NT2/D1 (cell line): Measurements from ENCODE around the gene ZNF594.
"Not testable (repeated sequence)": the region's sequence is repeated elsewhere in the genome, so short reads cannot be mapped to it uniquely, and the experiment has no call there.

Experiments used
- YY1 ChIP-seq: IDR thresholded peaks from 2 replicates; pipeline ENCODE4 v1.6.1; 2011; ENCODE audit not compliant: insufficient read length, insufficient read depth
- ZNF274 ChIP-seq: IDR thresholded peaks from 2 replicates; pipeline ENCODE4 v1.6.1; 2011; ENCODE audit warnings: mild to moderate bottlenecking, low read depth, low read length

GRCh38 chr17:5129770-5130169 is 61.9 kb downstream of the ZNF594 start:
- not testable (repeated sequence) for TF ChIP-seq YY1, ZNF274
